GM10847 (cell line): ENCODE data around the gene PPIL6.

ENCODE experiments used
- POLR2A ChIP-seq: IDR thresholded peaks from 2 replicates; pipeline ENCODE4 v1.6.1; 2011; ENCODE audit not compliant: insufficient read length; ENCODE audit errors: extremely low read depth

PPIL6 gene

GRCh38 chr6:109343518-109343917 lies 96.9 kb downstream of the PPIL6 start:
- no peak for TF ChIP-seq POLR2A

- TF ChIP-seq POLR2A: no peak
These were observed 97.5 kb downstream of the PPIL6 start for GRCh38 chr6:109342911-109343310.

GRCh38 chr6:109342506-109342905 lies 97.9 kb downstream of the PPIL6 start:
- TF ChIP-seq POLR2A: no peak

- no peak for TF ChIP-seq POLR2A
These were observed 99.6 kb downstream of the PPIL6 start for GRCh38 chr6:109340811-109341210.
